NCI-H2196 (cell line): ENCODE results near the gene KDM2A.
A peak's percentile ranks its signal among the peaks of the same experiment; 100 is the strongest.

ENCODE experiments used
- DNase-seq: peaks from one replicate; lab custom pipeline; 2025; ENCODE audit not compliant: unreplicated experiment; lab: John Stamatoyannopoulos, UW

The KDM2A gene

DNA sequence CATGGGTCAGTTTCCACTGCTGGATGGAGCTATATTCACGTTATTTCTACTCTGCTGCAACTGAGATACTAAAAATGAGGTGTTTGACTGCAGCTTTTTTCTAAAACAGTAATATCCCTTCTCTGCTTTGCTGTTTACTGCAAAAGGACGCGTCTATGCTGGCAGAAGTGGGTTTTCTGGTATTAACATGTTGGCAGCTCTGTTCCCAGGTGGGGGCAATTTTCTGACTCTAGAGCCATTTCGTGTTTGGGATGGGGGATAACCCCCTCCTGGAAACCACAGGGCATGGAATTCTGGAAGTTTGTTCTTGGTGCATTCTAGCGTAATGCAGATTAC lies 152.1 kb downstream of the KDM2A start:
- no peak for DNase-seq

DNA sequence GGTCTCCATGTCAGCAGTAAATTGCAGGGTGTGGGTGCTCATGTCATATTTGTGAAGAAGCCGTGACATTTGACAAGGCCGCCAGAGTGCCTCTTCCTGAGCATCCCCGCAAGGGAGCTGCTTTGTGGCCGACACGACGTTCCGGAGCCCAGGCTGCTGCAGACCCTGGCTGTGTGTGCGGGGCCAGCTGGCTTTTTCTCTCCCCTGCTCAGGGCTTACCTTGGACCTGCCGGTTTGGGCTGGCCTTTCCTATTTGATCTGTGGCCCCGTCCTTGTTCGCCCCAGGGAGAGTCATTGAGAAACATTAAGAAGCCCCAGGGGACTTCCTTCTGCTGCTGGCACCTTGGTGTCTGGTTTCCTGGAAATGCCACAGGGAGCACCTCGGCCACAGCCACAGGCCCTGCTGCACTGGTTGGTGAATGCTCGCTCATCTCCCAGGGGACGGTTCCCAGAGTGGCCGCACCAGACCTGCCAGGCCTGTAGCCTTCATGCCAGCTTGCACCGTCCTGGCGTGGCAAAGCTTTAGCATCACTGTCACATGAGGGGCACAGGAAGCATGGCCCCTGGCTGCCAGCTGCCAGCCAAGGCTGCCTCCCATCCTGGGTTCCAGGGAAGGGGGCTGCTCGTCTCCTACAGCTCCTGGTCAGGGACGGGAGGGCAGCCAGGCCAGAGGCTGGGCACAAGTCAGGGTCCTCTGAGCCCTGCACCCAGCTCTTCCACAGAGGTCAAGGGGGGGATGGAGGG lies 152.7 kb downstream of the KDM2A start:
- no peak for DNase-seq

DNA sequence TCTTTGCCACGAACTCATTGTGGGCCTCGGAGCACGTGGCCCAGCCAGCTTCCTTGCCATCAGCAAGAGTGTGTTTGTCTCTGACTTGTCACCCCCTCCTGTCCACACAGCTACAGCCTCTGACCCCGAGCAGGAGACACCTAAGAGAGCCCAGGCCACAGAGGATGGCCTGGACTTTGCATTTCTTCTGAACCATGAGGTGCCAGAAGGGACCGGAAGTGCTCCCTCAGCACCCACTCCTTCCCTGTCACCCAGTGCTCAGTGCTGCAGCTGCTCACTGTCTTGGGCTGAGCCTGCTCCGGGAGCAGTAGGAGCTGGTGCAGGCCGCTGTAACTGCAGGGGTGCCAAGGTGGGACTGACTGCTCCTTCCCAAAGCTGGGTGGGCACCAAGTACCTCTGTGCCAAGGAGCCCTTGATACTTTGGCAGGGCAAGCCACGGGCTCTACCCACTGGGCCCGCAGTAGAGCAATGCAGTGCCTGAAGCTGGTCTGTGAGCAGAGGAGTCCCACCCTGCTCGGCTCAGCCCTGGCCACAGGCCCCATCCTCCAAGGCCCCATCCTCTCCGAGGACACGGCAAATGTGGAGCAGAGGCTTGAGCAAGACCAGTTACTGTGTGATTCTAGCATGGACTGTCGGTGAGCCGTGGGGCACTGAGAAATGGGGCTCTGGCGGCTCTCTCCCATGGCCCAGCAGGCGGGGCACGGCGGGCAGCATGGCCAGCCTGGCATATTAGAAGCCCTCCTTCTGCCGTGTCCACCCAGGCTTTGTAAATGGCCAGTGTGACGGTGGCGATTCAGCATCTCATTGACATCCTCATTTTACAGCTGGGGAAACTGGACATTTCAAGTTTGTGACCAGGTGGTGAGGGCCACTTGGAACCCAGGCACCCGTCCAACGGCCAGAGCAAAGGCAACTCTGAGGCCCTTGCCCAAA lies 153.5 kb downstream of the KDM2A start:
- no peak for DNase-seq

- DNase-seq, result no peak
These were observed 154.4 kb downstream of the KDM2A start for GRCh38 chr11:67273260-67273990.

DNA sequence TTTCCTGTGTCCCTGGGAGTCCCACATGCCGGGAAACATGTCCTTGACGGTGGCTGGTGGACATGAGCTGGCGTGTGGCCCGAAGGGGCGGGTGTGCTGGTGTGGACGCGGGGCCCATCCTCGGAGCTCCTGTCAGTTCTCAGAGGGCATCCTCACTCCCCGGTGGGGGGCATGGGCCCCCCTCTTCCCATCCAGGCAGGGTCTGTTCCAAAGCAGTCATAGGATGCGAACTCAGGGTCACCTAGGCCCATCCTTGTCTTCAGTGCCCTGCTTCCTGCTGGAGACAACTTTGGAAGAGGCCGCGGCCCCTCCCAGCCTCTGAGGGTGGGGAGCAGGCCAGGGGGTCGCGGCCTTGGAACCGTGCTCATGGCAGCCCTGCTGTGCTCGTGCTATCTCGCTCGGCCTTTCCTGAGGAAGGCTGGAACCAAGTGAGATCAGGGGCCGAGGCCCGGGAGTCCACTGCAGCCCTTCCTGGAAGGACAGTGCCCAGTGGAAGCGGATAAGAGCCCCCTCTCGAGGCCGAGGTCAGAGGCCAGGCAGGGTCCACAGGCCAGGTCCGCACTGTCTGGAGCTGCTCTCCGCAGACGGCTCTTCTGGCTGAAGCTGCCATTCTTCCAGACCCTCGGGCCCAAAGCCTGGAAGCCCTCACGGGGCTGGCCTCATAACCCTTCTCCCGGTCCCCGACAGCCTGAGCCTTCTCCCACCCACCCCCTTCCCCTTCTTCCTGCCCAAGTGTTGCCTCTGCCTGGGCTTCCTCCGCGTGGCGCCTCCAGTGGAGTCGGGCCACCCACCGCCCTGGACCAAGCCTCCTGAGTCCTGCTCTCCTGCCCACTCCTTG lies 155.9 kb downstream of the KDM2A start:
- DNase-seq, result no peak

DNA sequence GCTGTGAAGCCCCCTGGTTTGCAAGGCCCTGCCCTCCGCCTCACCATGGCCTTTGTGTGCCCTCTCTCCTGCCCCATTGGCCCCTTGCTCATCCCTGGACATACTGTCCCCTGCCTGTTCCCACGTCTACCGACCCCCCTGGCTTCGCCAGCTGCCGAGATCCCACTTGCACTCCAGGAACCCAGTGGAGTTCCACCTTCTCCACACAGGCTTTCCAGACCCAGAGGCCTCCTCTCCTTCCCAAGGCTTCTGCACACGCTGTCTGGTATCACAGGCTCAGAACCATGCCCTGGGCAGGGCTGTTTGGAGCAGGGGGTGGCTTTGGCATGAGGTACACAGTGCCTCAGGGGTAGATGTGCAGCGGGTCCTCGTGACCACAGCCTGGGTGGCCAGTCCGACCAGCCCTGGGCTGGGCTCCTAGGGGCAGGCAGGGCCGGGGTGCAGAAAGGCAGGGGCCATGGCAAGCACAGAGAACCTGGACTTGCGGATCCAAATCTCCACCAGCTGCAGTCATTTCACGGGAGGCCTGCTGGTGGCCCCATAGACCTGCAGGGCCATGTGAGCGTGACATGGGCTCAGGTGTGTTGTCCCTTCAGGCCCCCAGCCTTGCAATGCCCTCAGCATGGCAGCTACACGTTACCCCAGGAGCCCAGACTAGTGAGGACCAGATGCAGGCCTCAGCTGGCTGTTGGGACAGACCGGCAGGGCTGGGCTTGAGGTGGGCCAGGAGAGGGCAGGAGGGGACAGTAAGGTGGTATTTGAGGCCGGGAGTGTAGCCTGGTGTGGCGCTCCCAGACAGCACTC lies 156.7 kb downstream of the KDM2A start:
- no peak for DNase-seq

DNA sequence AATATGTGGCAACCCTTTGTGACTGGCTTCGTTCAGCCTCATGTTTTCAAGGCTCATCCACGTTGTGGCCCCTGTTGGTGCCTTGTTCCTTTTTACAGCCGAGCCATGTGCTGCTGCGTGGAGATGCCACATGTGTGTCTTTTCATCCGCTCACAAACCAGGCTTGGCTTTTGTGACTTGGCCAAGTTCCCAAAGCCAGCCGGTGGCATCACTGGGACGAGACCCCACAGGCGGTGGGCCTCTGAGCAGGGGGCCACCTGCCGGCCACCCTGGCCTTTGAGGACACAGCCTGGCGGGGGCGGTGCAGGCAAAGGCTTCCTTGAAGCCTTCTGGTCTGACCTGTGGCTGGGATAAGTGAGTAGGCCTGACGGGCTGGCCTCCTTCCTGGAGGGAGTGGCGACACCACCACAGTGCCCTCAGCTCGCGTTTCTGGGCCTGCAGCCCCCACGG lies 157.7 kb downstream of the KDM2A start:
- DNase-seq, result no peak

- DNase-seq, result peak; percentile 81
These were observed 158.3 kb downstream of the KDM2A start for GRCh38 chr11:67277231-67277961.

DNA sequence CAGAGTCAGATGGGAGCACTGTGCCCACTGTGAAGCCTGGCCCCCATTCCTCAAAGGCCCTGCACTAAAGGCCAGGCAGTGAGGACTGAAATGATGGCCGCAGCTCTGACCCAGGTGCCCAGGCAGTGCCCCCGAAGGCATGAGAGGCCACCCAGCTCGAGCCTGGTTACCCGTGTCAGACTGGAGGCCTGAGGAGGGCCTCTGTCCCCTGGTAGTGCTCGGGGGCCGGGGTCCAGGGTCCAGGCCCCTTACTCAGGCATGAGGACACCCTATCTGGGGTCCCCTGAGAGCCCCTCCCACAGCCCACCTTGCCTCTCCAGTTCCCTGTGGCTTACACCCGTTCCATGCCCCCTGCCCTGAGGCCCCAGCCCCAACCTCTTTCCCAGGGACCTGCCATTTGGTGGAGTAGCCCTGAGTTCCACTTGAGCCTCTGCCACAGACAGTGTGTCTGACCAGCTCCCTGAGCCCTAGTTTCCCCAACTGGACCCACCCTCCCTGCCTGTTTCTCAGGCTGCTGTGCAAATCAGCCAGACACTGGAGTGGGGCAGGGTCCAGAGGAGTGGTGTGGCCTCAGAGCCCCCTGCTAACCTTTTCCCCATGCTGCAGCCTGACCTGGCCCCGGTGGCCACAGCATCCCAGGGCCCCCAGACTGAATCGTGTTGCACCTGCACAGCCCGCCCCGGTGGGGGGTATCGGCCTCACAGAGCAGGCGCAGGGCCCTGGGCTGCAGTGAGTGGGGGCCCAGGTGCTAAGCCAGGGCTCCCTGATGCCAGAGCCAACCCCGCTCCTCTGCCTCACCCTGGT lies 159.3 kb downstream of the KDM2A start:
- DNase-seq, result no peak

GRCh38 chr11:67278939-67279588 lies 160.0 kb downstream of the KDM2A start:
- DNase-seq, result no peak

DNA sequence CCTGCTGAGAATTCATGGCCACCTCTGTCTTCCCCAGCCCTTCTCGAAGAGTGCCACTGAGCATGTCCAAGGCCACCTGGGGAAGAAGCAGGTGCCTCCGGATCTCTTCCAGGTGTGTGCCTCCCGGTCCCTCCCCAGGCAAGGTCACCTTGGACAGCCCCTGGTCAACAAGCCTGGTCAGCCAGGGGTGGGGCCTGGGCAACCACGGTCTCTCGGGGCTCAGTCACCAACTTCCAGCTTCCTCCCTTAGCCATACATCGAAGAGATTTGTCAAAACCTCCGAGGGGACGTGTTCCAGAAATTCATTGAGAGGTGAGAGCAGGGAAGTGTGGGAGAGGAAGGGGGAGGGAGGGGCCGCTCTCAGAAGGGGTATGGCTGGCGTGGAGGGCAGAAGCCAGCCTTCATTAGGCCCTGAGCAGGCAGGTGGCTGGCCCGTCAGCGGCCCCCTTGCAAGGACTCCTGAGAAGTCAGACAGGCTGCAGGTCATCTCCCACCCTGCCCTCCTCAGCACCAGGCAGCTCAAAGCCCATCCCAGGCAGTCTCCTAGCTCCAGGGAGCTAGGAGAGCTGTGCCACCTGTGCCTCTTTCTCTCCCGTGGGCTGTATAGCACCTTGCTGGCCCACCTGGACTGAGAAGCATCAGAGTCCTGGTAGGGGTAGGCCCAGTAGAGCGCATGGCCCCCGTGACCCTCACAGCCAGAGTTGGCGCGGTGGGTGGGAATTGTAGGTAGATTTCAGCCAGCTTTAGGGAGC lies 160.7 kb downstream of the KDM2A start:
- DNase-seq, result no peak

GRCh38 chr11:67280341-67280787 lies 161.3 kb downstream of the KDM2A start:
- no peak for DNase-seq

- no peak for DNase-seq
These were observed 161.9 kb downstream of the KDM2A start for GRCh38 chr11:67280788-67281551.

DNA sequence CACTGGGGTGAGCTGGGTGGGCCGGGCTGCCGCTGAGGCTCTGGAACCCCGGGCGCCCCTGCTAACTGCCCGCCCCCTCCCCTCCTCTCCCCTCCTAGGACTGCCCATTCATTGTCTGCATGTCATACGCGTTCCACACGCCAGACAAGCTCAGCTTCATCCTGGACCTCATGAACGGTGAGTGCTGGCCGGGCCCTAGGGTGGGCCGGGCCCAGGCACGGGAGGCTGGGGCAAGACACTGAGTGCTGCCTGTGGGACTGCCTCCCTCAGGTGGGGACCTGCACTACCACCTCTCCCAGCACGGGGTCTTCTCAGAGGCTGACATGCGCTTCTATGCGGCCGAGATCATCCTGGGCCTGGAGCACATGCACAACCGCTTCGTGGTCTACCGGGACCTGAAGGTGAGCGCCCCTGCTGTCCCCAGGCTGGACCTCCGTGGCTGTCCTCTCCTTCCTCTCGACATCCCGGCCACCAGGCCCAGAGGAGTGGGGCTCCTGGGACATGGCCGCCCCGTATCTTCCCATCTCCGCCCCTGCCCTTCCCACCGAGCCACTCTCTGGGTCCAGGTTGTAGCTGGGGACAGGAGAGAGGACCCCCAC lies 162.6 kb downstream of the KDM2A start:
- DNase-seq, result no peak

- no peak for DNase-seq
These were observed 163.3 kb downstream of the KDM2A start for GRCh38 chr11:67282155-67282875.
